Mucosa of descending colon (tissue), 3 donors: Measurements from ENCODE around the gene FPGS. TPM values are rescaled to one million over a fixed set of nuclear protein-coding genes. Genes with fewer than 3 reads are reported as not detected.

Source experiments
- ATAC-seq: fragments of 200-7000 bp; cut with Tn5 transposase; one replicate; pipeline ENCODE4 v1.9.1; 2020; ENCODE audit warnings: mild to moderate bottlenecking, moderate library complexity
- DNase-seq, 3 donors: peaks; one replicate each; pipeline ENCODE4 v3.0.0-alpha.2; 2020
- H3K36me3 ChIP-seq: fragments of 200-600 bp; one replicate; pipeline ENCODE4 v1.8.0; 2021; ENCODE audit warnings: low read depth, mild to moderate bottlenecking
- H3K4me1 ChIP-seq: fragments of 200-600 bp; one replicate; pipeline ENCODE4 v1.8.0; 2021; ENCODE audit warnings: low read depth, mild to moderate bottlenecking
- H3K4me3 ChIP-seq: fragments of 200-600 bp; one replicate; pipeline ENCODE4 v1.8.0; 2021; ENCODE audit warnings: mild to moderate bottlenecking
- H3K9me3 ChIP-seq: fragments of 200-600 bp; one replicate; pipeline ENCODE4 v1.8.0; 2021; ENCODE audit warnings: mild to moderate bottlenecking
- intact Hi-C, 2 donors: fragments of 100-400 bp; cut with DNase I in 1 of 2; cut with micrococcal nuclease in 1 of 2; formaldehyde crosslinking; loops; one replicate each; pipeline versions ENCODE4 v1.11.0 to v1.11.1; 2022; cut with DNase I, micrococcal nuclease
- total RNA-seq, 3 donors: library from RNA; stranded (reverse); fragmentation: NEBNext Ultra II Directional in 2 of 3; extraction: Animal tissue kit (Norgen Biotek cat#: 25700) in 2 of 3; gene quantifications; one replicate each; pipeline versions ENCODE4 v1.2.1 to v1.2.4, GENCODE V29; 2021 to 2023
- TF ChIP-seq, protein P1 (sequence below): fragments of 200-600 bp; IDR thresholded peaks from one replicate; pipeline ENCODE4 v1.8.0; 2022; ENCODE audit warnings: antibody characterized with exemption, mild to moderate bottlenecking
- donor health status: DM: no; HTN: no; CAD: no; lungs with moderate emphysema.
- donor health status: DM: no; HTN: no; CAD: no.
- donor health status: DM: no; HTN: yes; CAD: no.

The FPGS gene
- total RNA-seq, 3 donors from 2014 or later: 41.0 to 46.5 (median 41.3) TPM

DNA sequence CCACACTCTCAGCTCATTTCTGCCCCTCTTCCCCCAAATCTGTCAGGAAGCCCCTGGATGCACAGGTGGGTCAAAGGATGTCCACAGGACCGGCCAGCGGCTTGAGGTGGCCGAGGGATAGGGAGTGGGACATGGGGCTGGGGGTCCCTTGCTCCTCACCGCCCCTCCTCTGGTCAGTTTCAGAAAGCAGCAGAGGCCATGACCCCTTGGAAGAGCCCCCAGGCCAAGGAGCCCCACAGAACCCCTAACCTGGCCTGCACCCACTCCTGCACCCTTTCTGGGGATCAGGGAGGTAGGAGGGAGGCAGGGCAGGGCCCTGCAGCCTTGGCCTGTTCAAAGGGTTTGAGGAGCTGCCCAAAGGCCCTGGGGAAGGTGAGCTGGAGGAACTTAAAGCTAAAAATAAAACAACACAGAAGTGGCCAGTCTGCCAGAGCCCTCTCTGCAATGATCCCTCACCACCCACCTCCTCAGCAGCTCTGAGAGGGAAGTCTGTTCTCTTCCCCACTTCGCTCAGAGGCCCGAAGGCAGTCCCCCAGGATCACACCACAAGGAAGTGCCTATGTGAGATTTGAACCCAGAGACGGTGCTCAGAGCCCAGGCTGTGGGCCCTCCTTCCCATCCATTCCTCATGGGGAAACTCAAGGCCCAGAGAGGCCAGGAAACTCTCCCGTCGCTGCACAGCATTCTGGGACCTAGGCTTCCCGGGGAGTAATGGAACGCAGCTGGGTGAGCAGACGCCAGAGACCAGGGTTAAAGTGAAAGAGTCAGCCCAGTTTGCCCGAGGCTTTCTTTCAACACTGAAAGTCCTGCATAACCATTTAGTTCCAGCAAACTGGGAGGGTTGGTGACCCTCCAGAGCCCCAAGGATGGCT lies 50.9 kb downstream of the FPGS start:
- H3K4me1 ChIP-seq: no peaks in the 10 kb centered on the region
- peak; percentile 3 for ATAC-seq
- intact Hi-C loops: no loop called here
- H3K36me3 ChIP-seq: no peaks in the 10 kb centered on the region
- TF ChIP-seq, protein P1, sequence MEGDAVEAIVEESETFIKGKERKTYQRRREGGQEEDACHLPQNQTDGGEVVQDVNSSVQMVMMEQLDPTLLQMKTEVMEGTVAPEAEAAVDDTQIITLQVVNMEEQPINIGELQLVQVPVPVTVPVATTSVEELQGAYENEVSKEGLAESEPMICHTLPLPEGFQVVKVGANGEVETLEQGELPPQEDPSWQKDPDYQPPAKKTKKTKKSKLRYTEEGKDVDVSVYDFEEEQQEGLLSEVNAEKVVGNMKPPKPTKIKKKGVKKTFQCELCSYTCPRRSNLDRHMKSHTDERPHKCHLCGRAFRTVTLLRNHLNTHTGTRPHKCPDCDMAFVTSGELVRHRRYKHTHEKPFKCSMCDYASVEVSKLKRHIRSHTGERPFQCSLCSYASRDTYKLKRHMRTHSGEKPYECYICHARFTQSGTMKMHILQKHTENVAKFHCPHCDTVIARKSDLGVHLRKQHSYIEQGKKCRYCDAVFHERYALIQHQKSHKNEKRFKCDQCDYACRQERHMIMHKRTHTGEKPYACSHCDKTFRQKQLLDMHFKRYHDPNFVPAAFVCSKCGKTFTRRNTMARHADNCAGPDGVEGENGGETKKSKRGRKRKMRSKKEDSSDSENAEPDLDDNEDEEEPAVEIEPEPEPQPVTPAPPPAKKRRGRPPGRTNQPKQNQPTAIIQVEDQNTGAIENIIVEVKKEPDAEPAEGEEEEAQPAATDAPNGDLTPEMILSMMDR: no peak
- peak overlapping the region; percentile 7 for H3K4me3 ChIP-seq
- no peak for DNase-seq
- H3K9me3 ChIP-seq: peaks cover 12% of the 10 kb centered on the region

DNA sequence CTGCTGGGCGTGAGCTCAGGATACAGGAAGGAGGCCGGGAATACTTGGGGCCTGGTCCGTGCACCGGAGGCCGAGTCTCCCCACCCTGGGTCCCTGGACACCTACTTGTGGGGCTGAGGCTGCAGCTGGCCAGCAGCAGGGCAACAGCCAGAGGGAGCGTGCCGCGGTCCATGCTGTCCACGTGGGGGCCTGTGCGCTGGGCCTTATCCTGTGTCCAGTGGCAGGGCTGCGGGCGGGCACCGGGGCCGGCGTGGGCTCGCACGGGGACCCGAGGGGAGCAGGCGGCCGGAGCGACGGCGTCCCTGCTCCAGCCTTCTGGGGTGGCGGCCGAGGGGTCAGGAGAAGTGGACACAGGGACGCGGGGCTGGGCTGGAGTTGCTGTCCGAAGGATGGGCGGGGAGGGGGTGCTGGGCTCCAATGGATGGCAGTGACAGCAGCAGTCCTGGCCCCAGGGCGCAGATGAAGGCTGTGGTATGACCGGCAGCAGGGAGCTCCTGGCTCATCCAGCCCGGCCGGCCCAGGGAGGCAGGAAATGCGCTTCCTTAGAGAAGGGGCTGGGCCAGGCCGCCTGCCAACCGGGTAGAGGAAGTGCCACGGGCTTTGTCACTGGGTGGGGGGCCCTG lies 51.6 kb downstream of the FPGS start, which contains the start of gene ENG:
TSS of gene ENG (minus strand) at position 475 of the 623 bp plus-strand sequence. CDS start at position 172, 303 bp downstream.
- ATAC-seq (peak; percentile 69), DNase-seq (peak; percentile 62 to 84 (median 65))
- H3K4me1 ChIP-seq: no peaks in the 10 kb centered on the region
- peak within 1 kb of the TSS; percentile 7 for H3K4me3 ChIP-seq
- no peaks in the 10 kb centered on the region for H3K36me3 ChIP-seq
- TF ChIP-seq, protein P1: no peak
- intact Hi-C loops: no loop called here
- peaks cover 6% of the 10 kb centered on the region for H3K9me3 ChIP-seq

DNA sequence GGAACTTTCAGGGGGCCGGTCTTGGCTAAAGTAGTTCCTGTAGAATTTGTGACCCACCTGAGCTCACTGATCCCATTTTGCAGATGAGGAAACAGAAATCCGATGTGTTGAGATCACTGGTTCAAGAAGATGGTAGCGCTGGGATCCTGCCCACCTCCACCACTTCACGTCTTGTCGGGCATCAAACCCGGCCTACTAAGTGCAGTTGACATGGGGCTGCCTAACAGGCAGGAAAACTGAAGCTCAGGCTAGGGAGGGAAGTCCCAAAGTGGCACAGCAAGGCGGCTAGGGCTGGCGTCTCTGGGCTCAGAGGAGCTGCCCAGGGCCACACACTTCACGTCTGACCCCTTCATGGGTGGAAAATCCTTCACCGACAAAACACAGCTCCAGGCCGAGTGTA lies 52.3 kb downstream of the FPGS start:
- Histone ChIP-seq H3K36me3 (no peaks in the 10 kb centered on the region), H3K4me1 (no peaks in the 10 kb centered on the region), H3K4me3 (no peak overlapping the region), H3K9me3 (no peaks in the 10 kb centered on the region)
- TF ChIP-seq, protein P1: no peak
- no peak for DNase-seq
- no peak for ATAC-seq
- intact Hi-C loops: no loop called here

DNA sequence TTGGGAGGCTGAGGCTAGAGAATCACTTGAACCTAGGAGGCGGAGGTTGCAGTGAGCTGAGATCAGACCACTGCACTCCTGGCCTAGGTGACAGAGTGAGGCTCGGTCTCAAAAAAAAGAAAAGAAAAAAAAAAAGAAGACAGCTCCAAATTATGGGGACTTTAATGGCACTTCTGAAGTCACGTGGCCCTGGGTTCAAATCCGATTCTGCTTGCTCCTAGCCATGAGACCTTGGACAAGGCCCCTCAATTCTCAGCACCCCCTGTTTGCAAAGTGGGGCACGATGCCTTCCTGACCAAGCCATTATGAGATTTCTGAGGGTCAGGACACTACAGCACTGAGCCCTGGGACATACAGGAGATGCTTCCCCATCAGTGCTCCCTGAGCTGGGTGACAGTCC lies 52.8 kb downstream of the FPGS start:
- Histone ChIP-seq H3K4me3 (no peak overlapping the region), H3K9me3 (no peaks in the 10 kb centered on the region), H3K4me1 (no peaks in the 10 kb centered on the region), H3K36me3 (no peaks in the 10 kb centered on the region)
- TF ChIP-seq, protein P1: no peak
- ATAC-seq (no peak), DNase-seq (no peak)
- intact Hi-C loops: no loop called here

DNA sequence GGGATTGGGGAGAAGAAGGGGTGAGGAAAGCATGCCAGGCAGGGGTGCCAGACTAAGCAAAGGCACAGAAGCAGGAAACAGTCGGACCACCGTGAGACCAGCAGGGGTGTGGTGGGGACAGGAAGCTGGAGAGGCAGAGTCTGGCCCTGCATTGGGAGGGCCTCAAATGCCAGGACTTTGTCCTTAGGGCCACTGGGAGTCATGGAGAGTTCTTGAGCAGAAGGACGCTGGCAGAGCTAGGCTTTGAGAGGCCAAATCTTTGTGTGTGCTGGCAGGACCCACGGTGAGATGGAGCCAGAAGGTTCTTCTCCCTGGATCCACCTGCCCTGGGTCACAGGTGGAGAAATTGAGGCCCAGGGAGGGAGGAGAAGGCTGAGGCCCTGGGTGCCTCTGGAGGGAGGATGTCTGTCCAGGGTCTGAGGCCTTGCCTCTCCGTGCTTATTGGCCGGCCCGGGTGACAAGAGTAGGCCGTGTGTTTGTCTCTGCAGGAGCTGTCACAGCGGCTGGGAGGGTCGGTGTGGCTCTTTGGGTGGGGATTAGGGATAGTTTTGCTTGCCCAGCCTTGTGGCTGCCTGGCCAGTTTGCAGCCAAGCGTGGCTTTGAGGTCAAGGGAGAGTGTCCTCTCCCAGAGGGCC lies 53.5 kb downstream of the FPGS start:
- intact Hi-C loops: no loop called here
- H3K4me1 ChIP-seq: no peaks in the 10 kb centered on the region
- no peaks in the 10 kb centered on the region for H3K36me3 ChIP-seq
- H3K4me3 ChIP-seq: no peak overlapping the region
- H3K9me3 ChIP-seq: no peaks in the 10 kb centered on the region
- DNase-seq (no peak), ATAC-seq (no peak)
- TF ChIP-seq, protein P1: no peak
